Glutamatergic neuron (in vitro differentiated cells): ENCODE results near the gene MYT1. TPM values are rescaled to one million over a fixed set of nuclear protein-coding genes. Genes with fewer than 3 reads are reported as not detected.
A peak's percentile ranks its signal among the peaks of the same experiment; 100 is the strongest.

Experiments
- DNase-seq: peaks from one replicate; pipeline ENCODE4 v3.0.0; 2022
- H3K27ac Mint-ChIP-seq: one replicate; pipeline ENCODE4 v1.8.0; 2020; ENCODE audit warnings: mild to moderate bottlenecking, mixed read lengths, inconsistent platforms; ENCODE audit not compliant: unreplicated experiment
- H3K27me3 Mint-ChIP-seq: one replicate; pipeline ENCODE4 v1.8.0; 2020; ENCODE audit warnings: mild to moderate bottlenecking, moderate library complexity, mixed read lengths, inconsistent platforms; ENCODE audit not compliant: unreplicated experiment
- H3K36me3 Mint-ChIP-seq: one replicate; pipeline ENCODE4 v1.8.0; 2020; ENCODE audit warnings: mild to moderate bottlenecking, mixed read lengths, inconsistent platforms; ENCODE audit not compliant: unreplicated experiment
- H3K4me1 Mint-ChIP-seq: one replicate; pipeline ENCODE4 v1.8.0; 2020; ENCODE audit warnings: mild to moderate bottlenecking, low read depth, mixed read lengths, inconsistent platforms; ENCODE audit not compliant: unreplicated experiment
- H3K4me3 Mint-ChIP-seq: one replicate; pipeline ENCODE4 v1.8.0; 2020; ENCODE audit warnings: mild to moderate bottlenecking, mixed read lengths, inconsistent platforms; ENCODE audit not compliant: unreplicated experiment
- H3K9me3 Mint-ChIP-seq: one replicate; pipeline ENCODE4 v1.8.0; 2020; ENCODE audit warnings: mild to moderate bottlenecking, moderate library complexity, mixed read lengths, inconsistent platforms; ENCODE audit not compliant: unreplicated experiment
- total RNA-seq: library from RNA; stranded (reverse); fragmentation: NEBNext Ultra II Directional; extraction: Animal tissue kit (Norgen Biotek cat#: 25700); gene quantifications from one replicate; pipeline ENCODE4 v1.2.1, GENCODE V29; 2021; ENCODE audit not compliant: unreplicated experiment
- TF ChIP-seq, protein P1 (sequence below): fragments of 200-600 bp; sonication (generic); IDR thresholded peaks from one replicate; pipeline ENCODE4 v1.5.0; 2021; ENCODE audit not compliant: partially characterized antibody, unreplicated experiment

The MYT1 gene
- total RNA-seq, 1 donor from 2014 or later = 159 TPM

DNA sequence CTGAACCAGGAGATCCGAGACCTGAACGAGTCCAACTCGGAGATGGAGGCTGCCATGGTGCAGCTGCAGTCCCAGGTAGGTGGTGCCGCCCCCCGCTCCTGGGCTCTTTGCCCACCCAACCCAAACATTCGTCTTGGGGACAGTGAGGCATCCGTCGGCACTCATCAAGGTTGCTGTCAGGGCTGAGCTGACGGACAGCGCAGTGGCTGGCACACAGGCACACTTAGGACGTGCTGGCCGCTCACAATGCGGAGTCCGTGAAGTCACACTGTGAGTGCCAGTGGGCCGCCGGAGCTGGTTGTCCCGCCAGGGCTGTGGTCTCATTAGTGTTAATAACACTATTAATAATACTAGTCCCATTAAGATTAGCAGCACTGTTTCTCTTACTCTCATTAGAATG is 73.1 kb downstream of the MYT1 start:
- Mint-ChIP-seq H3K36me3 (peaks cover 25% of the 10 kb centered on the region), H3K27ac (no peak overlapping the region), H3K4me1 (peaks cover 1% of the 10 kb centered on the region), H3K9me3 (peaks cover 24% of the 10 kb centered on the region), H3K27me3 (peaks cover 19% of the 10 kb centered on the region), H3K4me3 (no peak overlapping the region)
- TF ChIP-seq, protein P1, sequence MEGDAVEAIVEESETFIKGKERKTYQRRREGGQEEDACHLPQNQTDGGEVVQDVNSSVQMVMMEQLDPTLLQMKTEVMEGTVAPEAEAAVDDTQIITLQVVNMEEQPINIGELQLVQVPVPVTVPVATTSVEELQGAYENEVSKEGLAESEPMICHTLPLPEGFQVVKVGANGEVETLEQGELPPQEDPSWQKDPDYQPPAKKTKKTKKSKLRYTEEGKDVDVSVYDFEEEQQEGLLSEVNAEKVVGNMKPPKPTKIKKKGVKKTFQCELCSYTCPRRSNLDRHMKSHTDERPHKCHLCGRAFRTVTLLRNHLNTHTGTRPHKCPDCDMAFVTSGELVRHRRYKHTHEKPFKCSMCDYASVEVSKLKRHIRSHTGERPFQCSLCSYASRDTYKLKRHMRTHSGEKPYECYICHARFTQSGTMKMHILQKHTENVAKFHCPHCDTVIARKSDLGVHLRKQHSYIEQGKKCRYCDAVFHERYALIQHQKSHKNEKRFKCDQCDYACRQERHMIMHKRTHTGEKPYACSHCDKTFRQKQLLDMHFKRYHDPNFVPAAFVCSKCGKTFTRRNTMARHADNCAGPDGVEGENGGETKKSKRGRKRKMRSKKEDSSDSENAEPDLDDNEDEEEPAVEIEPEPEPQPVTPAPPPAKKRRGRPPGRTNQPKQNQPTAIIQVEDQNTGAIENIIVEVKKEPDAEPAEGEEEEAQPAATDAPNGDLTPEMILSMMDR = no peak
- peak; percentile 10 for DNase-seq

DNA sequence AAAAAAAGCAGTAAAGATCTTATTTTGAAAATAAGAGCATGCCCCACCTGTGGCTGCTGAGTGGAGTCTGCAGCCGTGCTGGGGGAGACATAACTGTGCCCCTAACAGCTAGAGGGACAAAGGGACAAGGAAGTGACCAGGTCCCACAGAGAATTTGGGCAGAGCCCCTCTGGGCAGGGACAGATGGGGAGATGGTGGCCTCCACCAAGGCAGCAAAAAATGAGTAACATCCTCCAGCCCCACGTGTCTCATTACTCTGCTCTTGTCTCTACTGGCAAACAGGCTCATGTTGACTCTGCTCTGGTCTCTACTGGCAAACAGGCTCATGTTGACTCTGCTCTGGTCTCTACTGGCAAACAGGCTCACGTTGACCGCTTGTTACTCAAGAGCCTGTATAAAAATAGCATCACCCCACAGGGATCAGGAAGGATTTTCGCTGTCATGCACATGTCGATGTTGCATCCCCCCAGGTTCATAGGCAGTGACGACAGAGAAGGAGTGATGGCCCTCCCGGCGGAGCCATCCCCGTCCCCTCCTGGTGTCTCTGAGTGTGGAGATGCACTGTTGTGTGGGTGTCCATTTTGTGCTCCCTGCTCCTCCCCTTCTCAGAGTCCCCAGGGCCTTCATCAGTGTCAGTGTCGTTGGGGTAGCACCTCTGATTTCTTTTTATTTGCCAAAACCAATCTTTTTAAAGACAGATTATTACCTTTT is 74.0 kb downstream of the MYT1 start:
- peaks cover 6% of the 10 kb centered on the region for H3K4me1 Mint-ChIP-seq
- peaks cover 16% of the 10 kb centered on the region for H3K27me3 Mint-ChIP-seq
- no peak overlapping the region for H3K4me3 Mint-ChIP-seq
- H3K9me3 Mint-ChIP-seq = peaks cover 20% of the 10 kb centered on the region
- peak; percentile 5 for DNase-seq
- peaks cover 25% of the 10 kb centered on the region for H3K36me3 Mint-ChIP-seq
- H3K27ac Mint-ChIP-seq = peak overlapping the region; percentile 38
- TF ChIP-seq, protein P1 = no peak

GRCh38 chr20:64238851-64239387 is 74.7 kb downstream of the MYT1 start:
- Mint-ChIP-seq H3K36me3 (peaks cover 20% of the 10 kb centered on the region), H3K27me3 (peaks cover 13% of the 10 kb centered on the region), H3K4me3 (no peak overlapping the region), H3K4me1 (peaks cover 7% of the 10 kb centered on the region), H3K27ac (no peak overlapping the region), H3K9me3 (peaks cover 15% of the 10 kb centered on the region)
- TF ChIP-seq, protein P1 = no peak
- DNase-seq = no peak

- H3K27ac Mint-ChIP-seq = no peak overlapping the region
- H3K36me3 Mint-ChIP-seq = peaks cover 18% of the 10 kb centered on the region
- TF ChIP-seq, protein P1 = no peak
- no peak for DNase-seq
- peaks cover 12% of the 10 kb centered on the region for H3K27me3 Mint-ChIP-seq
- peaks cover 7% of the 10 kb centered on the region for H3K4me1 Mint-ChIP-seq
- peaks cover 15% of the 10 kb centered on the region for H3K9me3 Mint-ChIP-seq
- H3K4me3 Mint-ChIP-seq = no peak overlapping the region
Observed at GRCh38 chr20:64239449-64240242, 75.4 kb downstream of the MYT1 start.
